Choroid plexus epithelial cell (primary cell): Measurements from ENCODE around the gene GPR183.

Experiments used
- DNase-seq: peaks from one replicate; pipeline ENCODE4 v3.0.0-alpha.2; 2010; ENCODE audit warnings: low read depth
- H3K4me3 ChIP-seq: 2 replicates; pipeline ENCODE4 v1.5.1; 2011; ENCODE audit warnings: low read depth, mild to moderate bottlenecking, control low read depth, low read length, moderate library complexity
- TF ChIP-seq, protein P1 (sequence below): conservative IDR thresholded peaks from 2 replicates; pipeline ENCODE4 v1.5.1; 2011; ENCODE audit warnings: low read depth, mild to moderate bottlenecking, control low read depth, inconsistent platforms, low read length, moderate library complexity

Gene GPR183

DNA sequence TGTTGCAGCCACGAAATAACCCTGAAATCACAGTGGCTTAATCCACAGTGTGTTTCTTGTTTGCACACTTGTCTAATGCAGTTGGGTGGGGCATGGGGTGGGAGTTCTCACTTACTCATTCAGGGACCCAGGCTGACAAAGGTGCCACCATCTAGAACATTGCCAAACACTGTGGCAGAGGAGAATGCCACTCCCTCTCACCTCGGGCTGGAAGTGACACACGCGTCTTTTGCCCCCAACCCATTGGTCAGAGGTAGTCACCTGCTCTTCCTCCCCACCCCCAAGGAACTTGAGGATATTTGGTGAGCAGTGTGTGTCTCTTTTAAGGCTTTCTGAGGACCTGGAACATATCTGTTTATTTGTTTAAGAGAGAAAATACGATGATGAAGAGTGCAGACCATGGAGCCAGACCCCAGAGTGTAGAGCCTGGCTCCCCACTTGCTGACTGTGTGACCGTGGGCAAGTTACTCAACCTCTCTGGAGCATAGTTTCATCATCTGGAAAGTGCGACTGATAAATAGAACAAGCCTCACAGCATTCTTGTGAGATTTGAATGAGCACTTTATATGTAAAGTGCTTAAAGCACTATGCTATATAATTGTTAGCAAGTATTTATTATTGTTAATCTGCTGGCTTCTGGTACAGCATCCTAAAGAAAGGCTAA is 17.4 kb downstream of the GPR183 start:
- TF ChIP-seq, protein P1, sequence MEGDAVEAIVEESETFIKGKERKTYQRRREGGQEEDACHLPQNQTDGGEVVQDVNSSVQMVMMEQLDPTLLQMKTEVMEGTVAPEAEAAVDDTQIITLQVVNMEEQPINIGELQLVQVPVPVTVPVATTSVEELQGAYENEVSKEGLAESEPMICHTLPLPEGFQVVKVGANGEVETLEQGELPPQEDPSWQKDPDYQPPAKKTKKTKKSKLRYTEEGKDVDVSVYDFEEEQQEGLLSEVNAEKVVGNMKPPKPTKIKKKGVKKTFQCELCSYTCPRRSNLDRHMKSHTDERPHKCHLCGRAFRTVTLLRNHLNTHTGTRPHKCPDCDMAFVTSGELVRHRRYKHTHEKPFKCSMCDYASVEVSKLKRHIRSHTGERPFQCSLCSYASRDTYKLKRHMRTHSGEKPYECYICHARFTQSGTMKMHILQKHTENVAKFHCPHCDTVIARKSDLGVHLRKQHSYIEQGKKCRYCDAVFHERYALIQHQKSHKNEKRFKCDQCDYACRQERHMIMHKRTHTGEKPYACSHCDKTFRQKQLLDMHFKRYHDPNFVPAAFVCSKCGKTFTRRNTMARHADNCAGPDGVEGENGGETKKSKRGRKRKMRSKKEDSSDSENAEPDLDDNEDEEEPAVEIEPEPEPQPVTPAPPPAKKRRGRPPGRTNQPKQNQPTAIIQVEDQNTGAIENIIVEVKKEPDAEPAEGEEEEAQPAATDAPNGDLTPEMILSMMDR, result no peak
- no peak for DNase-seq
- H3K4me3 ChIP-seq, result no peak overlapping the region

GRCh38 chr13:99289271-99289670 is 17.9 kb downstream of the GPR183 start:
- no peak overlapping the region for H3K4me3 ChIP-seq
- DNase-seq, result no peak
- TF ChIP-seq, protein P1, result no peak

DNA sequence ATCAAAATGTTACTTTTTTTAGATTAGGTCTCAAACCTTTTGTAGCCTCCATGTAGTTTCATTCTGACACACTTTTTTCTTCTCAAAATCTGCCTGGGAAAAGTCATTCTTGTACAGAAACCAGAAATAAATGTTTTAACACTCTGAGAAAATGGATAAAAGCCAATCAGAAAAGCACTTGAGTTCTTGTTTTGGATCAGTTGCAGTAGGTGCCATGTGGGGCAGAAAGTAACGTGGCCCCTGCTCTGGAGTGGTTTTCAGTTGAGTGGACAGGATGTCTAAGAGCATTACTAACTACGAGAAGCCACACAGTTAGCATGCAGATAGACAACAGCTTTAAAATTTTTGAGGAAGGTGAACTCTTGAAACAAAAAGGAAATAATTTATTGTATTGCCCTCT is 19.1 kb downstream of the GPR183 start:
- no peak for DNase-seq
- TF ChIP-seq, protein P1, result no peak
- H3K4me3 ChIP-seq, result no peak overlapping the region

- no peak overlapping the region for H3K4me3 ChIP-seq
- TF ChIP-seq, protein P1, result no peak
- DNase-seq, result no peak
Observed at GRCh38 chr13:99287551-99287950, 19.6 kb downstream of the GPR183 start.

DNA sequence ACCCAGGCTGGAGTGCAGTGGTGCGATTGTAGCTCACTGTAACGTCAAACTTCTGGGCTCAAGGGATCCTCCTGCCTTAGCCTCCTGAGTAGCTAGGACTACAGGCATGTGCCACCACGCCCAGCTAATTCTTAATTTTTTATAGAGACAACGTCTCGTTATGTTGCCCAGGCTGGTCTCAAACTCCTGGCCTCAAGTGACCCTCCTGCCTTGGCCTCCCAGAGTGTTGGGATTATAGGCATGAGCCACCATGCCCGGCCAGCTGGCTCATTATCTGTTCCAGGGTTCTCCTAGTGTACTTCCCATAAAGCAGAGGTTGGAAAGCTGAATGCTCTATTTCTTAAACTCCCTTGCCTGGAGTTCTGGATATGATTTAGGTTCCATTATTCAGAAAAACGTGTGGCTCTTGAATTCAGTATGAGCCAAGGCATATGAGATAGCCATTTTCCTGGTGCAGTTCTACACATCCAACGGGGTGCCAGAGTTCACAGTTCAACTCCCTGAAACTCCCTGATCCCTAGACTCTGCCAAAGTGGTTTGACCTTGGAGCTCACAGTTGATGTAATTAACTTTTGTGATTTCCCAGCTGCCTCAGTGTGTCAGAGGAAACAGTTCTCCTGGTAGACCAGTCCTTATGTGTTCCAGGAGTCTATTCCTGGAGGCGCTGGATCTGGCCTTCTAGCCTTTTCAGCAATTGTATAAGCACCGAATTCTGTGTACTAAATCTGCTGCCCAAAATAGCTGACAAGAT is 21.6 kb downstream of the GPR183 start:
- no peak for DNase-seq
- TF ChIP-seq, protein P1, result no peak
- no peak overlapping the region for H3K4me3 ChIP-seq

GRCh38 chr13:99282264-99283231 is 24.7 kb downstream of the GPR183 start:
- H3K4me3 ChIP-seq, result no peak overlapping the region
- TF ChIP-seq, protein P1, result no peak
- no peak for DNase-seq
